ENCODE measurements around the gene RPL37A.

RPL37A gene

DNA sequence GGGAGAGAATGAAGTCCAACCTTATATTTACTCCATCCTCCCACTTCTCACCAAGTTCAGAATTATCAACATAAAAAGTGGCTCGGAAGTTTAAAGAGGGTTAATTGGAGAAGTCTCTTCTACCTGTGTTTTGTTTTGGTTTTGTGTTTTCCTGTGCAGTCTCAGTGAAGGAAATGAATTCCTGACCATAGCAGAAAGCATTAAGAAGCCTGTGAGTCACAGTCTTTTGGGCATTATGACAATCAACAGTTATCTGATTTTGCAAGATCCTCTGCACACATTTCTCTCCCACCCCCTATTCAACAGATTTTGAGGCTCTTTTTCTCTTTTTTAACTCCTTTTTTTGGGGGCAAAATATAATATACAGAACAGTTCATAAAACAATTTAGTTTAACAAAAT, 8.6 kb upstream of the RPL37A start:
- peak; percentile 28 to 44 for DNase-seq (ENCODE audit: low read depth in 2 of 2)

DNA sequence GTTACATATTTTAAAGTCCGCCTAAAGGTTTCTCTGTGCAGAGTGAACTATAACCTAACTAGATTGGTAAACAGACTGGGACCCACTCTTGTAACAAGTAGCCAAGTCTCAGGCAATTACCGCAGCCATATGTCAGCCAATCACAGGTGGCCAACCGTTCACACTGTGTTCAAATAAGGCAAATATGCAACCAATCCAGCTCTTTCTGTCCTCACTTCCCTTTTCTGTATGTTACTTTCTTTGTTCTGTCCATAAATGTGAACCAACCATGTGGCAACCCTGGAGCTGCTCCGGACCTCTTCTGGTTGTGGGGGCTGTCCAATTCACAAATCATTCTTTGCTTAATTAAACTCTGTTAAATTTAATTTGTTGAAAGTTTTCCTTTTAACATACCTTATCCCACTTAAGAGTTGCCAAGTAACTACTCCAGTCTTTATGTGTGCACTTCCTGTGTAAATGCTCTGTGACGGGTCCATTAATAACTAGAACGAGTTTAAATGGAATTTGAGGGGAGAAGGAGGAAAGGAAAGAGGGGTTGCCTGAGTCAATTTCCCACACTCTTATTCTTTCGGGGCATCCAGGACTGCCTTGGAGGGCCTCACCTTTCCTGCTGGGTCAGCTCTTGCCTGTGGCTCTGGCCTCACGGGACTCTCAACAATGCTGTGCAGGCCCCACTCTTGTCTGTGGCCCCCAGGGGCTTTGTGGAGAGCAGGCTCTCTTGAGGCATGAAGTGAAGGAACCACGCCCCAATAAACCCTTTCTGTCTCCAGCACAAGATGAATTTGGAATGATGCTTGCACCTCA, 6.6 kb upstream of the RPL37A start:
- DNase-seq (ENCODE audit: low read depth in 2 of 2) = no peak

DNA sequence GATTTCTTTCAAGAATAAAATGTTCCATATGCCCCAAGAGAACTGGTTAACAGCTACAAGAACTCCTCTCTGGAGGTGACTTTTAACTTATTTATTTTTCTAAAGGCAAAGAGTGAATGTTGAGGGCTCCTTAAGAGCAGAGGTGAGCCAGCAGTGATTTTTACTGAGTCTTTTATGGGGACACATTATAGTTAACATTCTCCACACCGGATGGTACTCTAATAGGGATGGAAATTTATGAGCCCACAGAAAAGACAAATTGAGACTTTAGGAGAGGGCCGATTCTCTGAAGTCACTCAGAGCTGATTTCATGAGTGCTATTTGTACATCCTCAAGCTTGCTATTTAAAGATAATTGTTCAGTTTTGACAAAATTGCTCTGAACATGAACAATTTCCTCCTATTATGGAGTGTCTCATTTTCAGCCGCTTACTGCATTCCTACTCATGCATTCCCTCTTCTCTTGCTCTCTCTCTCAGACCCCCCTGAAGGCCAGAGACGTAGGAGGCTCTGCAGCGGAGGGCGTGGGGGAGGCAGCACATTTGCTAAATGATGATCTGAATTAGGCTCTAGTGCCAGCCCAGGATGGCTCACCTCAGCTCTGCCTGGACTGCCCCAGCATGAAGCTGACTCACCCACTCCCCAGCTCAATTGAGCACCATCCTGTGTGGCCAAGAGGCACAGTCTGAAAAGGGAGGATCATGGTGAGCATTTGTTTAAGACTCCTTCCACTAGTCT, 5.9 kb upstream of the RPL37A start:
- peak; percentile 72 to 73 for DNase-seq (ENCODE audit: low read depth in 2 of 2)

DNA sequence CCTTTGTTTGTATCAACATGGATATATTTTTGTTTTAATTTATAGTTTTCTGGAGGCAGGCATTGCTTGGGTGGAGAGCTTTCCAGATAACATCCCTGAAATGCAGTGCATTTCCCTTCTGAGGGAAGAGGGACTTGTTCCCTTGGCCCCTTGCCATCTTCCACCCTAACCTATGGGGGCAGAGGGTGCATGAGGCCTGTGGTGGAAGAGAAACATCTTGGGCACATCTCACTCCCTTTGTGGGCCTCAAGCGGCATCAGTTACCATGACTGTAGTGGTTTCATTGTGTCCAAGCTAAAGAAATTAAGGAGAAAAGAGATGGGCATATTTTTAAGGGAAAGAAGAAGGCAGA, 5.3 kb upstream of the RPL37A start:
- no peak for DNase-seq (ENCODE audit: low read depth in 2 of 2)

DNA sequence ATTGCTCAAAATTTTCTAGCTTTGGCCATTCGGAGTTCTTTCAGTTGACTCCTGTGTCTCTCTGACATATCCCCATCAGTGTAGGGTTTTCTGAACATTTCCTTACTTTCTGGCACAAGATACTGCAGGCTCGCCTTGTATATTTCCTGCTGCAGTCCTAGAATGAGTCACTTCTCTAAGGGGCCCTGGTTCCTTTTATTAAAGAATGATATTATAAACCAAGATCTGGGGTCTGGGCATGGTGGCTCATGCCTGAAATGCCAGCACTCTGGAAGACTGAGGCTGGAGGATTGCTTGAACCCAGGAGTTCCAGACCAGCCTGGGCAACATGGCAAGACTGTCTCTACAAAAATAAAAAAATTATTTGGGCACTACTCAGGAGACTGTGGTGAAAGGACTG, 3.0 kb upstream of the RPL37A start:
- DNase-seq (ENCODE audit: low read depth in 2 of 2) = peak in 1 of 2 experiments; percentile 24

DNA sequence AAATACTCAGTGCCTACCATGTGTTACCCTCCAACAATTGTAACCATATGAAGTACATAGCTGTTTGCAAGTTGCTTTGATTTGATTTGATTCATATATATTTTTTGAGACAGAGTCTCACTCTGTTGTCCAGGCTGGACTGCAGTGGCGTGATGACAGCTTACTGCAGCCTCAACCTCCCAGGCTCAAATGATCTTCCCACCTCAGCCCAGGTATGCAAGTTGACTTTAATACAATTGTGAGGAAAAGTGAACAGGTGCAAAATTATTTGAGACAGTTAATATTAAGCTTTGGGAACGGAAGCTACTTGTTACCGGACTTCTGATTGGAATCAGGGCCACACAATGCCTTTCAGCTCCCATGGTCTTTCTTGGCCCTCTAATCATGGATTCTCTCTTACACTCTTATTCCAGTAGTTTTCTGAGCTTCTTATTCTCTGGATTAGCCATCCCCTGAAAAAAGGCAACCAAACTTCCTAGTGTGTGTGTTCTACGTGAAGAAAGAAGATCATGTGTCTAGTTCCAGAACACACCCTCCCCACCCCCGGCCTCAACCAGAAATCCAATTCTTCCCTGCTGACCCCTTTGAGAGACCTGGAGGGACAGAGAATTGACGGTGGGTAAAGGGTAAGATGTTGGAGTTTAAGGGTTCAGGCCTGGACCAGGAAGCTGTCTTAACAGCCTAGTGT, 1.1 kb upstream of the RPL37A start:
- DNase-seq (ENCODE audit: low read depth in 2 of 2) = no peak

DNA sequence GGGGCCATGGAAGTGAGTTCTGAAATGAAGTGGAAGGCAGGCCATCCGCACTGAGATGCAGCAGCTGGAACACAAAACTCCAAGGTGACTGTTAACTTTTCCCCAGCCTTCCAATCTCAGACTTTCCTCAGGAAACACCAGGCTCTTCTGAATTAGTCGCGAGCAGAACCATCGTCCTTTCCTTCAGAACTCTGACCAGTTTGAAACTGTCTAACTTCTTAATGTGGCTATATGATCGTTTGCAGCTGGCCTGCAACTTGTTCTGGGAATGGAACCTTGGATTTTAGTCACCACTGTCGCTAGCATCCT, 620 bp upstream of the RPL37A start:
- no peak for DNase-seq (ENCODE audit: low read depth in 2 of 2)

DNA sequence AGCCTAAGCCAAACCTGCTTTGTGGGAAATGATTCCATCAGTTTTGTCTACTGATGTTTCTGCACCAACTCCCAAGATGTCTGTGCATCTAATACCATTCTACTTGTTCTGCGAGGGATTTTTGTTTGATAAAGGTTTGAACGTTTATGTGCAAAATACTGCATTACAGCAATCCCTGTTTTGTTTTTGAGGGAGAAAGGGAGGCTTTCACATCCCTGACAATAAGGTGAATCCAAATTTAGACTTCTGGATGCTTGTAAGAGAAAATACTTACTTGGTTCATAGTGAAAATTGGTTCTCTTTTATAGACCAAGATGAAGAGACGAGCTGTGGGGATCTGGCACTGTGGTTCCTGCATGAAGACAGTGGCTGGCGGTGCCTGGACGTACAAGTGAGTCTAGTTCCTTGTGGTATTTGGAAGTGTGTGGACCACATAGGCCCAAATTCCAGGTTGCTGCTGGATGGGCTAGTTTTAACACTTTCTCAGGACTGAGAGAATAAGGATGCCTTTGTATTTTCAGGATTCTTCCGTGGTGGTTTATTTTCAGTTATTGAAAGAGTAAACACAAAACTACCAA, 1.1 kb downstream of the RPL37A start:
- DNase-seq (ENCODE audit: low read depth in 2 of 2) = no peak

DNA sequence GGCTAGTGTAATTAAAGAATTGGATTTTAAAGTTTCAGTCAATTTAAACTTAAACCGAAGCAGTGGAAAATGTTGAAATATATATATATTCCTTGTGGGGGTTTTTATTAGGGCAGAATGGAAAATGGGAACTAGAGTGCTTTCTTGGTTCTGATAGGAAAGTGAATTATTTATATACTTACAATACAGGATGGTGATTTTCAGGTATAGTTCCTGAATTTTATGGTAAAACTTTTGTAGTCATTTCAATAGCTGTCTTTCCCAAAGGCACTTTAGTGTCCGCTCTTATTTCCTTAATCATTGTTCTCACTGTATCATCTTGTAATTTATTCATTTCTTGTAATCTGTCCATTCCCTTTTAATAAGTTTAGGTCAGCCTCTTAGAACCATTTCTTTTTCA, 1.9 kb downstream of the RPL37A start:
- DNase-seq (ENCODE audit: low read depth in 2 of 2) = no peak

DNA sequence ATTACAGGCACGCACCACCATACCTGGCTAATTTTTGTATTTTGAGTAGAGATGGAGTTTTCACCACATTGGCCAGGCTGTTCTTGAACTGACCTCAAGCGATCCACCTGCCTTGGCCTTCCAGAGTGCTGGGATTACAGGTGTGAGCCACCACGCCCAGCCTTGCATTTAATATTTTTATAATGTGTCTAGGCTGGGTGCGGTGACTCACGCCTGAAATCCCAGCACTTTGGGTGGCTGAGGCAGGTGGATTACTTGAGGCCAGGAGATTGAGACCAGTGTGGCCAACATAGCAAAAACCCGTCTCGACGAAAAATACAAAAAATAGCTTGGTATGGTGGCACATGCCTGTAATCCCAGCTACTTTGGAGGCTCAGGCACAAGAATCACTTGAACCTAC, 3.2 kb downstream of the RPL37A start:
- DNase-seq (ENCODE audit: low read depth in 2 of 2) = no peak

DNA sequence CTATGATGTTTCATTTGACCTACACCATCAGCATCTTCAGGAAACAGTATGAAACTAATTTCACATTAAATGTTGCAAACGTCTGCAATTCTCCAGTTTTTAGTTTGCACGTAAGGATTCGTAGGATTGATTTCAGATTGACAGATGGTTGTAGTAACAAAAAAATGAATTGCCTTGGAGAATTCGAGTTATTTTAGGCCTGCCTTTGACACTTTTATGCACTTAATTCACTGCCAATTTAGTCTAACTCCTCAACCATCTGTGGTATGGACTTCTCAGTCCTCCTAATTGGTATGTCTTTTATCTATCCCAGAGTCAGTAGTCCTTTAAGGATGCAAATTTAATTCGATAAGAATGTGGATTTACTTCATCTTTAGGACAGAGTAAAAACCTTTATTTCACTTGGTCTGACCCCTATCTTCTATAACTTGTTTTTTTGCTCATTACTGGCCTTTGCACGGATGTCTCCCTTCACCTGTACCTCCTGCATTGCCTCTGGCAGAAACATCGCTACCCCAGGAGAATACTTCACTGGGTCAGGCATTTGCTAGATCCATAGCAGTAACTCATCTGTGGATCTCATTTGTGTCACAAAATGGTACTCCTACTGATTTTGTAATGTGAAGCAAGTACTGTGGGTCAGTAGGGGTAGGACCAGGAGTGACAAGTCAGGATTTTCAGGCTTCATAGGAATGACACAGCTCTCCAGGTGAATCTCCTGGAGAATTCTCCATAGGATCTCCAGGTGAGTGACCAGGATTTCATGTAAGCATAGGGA, 3.9 kb downstream of the RPL37A start:
- no peak for DNase-seq (ENCODE audit: low read depth in 2 of 2)

DNA sequence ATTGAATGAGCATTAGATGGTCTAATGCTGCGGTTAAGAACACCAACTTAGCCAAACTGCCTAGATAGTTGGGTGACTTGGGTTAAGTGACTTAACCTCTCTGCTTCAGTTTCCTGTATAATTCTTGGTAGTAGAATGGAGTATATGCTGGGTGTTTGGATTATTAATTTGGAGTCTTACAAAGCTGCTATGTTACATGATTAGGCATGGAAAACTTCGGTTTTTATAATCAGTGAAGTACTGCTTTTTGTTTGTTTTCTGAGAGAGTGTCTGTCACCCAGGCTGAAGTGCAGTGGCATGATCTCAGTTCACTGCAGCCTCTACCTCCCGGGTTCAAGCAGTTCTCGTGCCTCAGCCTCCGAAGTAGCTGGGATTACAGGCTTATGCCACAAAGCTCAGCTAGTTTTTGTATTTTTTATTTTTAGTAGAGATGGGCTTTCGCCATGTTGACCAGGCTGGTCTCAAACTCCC, 4.5 kb downstream of the RPL37A start:
- no peak for DNase-seq (ENCODE audit: low read depth in 2 of 2)

DNA sequence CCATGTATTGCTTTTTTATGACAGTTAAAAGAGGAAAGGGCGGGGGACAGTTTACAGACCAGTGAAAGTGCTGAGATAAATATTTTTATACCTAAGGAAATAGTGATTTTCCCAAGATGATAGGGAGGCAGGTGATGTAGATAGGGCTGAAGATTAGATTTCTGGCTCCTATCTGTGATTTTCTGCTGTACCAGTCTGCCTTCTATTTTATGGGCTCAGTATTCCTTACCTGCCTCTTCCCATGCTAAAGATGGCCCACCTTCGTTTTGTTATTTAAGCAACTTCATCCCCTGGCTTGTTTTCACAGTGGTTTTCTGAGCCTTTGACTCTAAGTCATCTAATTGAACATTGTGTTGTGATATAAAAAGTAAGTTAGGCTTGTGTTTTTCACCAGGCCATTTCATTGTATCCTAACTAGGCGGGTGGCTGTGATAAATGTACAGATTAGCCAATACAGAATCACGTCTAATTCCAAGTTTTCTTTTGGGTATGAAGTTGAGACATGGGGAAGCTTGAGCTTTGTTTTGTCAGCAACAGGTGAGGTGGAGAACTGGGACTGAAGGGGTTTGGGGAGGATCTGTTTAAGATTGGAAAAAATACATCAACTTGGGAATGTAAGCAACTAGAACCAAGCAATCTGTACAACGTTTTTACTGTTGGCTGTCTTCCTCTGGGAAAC, 5.2 kb downstream of the RPL37A start:
- DNase-seq (ENCODE audit: low read depth in 2 of 2) = no peak

DNA sequence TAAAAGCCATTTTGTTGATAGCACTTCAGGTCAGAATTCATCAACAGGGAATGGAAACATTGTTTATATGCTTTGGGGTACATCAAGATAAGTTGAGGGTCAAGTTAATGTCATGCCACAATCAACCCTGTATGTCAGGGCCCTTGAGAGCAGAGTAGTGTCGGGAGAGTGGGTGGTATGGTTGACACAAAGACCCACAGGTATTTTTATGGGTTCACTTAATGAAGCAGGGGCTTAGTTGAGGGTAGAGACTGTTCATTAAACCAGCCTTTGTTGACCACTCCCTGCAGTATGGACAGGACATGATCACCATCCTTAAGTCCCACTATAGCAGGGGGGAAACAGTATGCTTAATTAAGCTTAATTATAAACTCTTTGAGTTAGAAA, 5.7 kb downstream of the RPL37A start:
- DNase-seq (ENCODE audit: low read depth in 2 of 2) = no peak

DNA sequence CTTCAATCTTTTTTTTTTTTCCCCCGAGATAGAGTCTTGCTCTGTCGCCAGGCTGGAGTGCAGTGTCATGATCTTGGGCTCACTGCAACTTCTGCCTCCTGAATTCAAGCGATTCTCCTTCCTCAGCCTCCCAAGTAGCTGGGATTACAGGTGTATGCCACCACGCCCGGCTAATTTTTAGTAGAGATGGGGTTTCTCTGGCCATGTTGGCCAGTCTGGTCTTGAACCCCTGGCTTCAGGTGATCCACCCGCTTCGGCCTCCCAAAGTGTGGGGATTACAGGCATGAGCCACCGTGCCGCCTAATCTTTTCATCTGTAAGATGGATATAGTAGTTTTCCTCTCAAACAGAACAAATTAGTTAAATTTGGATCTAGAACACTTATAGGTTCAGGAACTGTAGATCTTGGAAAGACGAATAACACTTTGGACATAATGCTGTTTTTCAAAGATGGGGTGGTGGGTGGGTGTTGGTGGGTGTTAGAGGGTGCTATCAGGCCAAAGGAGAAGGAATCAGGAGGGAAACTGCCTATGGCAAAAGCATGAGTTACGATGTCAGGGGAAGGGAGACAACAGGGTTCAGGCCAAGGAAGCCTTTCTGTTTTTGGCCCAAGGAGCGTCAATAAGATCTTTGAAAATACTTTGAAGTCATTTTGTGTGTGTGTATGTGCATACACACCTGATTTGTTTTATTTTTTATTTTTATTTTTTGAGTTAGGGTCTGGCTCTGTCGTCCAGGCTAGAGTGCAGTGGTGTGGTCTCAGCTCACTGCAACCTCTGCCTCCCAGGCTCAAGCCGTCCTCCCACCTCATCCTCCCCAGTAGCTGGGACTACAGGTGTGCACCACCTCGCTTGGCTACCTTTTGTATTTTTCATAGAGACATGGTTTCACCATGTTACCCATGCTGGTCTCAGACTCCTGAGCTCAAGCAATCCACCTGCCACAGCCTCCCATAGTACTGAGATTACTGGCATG, 6.8 kb downstream of the RPL37A start:
- DNase-seq (ENCODE audit: low read depth in 2 of 2) = no peak

DNA sequence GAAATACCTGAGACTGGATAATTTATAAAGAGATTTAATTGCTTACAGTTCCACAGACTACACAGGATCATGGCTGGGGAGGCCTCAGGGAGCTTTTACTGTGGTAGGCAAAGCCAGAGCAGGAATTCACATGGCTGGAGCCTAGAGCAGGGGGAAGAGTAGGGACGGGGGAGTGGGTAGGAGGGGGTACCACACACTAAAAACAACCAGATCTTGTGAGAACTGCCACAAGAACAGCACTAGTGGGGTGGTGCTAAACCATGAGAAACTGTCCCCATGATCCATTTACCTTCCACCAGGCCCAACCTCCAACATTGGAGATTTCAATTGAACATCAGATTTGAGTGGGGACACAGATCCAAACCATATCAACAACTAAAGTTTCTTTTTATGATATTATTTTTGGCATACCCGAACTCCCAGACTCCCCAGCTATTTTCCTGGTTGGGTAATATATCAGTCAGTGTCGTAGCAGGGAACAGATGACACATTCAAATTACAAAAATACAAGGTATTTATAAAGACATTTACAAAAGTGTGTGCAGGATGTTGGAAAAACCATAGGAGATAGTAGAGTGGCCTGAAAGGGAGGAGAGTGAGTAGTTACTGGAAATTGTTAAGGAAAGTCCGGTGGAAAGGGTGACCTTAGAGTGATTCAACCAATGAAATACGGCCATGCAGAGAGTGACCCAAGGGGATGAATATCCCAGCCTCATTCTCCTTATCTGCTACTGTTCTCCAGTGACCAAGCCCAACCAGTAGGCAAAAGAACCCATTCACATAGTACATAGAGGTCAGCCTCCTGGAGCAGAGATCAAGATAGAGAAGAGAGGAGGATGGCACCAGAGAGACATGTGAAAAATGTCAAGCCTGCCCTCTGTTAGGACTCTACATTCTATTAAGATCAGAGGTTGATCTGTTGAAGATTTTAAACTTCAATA, 8.8 kb downstream of the RPL37A start:
- no peak for DNase-seq (ENCODE audit: low read depth in 2 of 2)

DNA sequence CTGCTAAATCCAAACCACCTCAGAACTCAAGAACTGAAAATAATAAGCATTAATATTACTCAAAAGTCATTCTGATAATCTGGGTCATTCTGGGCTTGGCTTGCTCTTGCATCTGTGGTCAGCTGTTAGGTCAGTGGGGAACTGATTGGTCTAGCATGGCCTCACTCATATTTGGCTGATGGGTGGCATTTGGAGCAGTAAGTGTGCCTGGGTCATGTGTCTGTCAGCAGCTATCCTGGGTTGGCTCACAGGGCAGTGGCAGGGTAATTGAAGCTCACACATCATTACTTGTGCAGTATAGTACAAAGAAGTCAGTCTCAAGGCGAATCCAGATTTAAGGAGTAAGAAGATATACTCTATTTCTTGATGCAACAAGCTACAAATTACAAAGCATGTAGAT, 9.6 kb downstream of the RPL37A start:
- no peak for DNase-seq (ENCODE audit: low read depth in 2 of 2)

DNA sequence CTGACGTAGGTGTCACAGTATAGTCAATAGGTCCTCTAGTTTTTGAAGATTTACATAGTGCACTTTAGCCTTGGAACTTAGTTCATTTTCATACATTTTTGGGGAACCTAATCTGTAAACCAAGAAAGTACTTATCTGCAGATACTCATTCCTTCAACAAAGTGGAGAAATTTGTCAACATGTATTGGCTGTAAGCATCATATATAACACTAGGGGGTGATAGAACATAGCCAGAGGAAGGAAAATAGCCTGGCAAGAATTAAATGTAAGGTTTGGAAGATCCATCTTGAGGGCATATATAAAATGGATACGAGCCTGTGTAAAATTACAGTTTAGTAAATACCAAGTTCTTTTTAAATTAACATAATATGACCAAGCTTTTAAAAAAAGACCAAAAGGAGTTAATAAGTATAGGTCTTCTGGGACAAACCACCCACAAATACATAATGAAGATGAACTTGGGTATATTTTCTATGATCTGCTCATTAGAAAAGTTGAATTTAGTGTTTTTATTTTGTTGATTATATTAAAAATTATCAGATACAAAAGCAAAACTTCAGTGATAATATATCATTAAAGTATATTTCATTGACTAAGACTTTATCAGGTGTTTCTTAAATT, 18.2 kb downstream of the RPL37A start:
- DNase-seq (ENCODE audit: low read depth in 2 of 2) = no peak
